Chondrocyte (in vitro differentiated cells): ENCODE data around the gene SCN9A. TPM values are rescaled to one million over a fixed set of nuclear protein-coding genes. Genes with fewer than 3 reads are reported as not detected.
"Not testable (repeated sequence)": the region's sequence is repeated elsewhere in the genome, so short reads cannot be mapped to it uniquely, and the experiment has no call there.

Experiments
- DNase-seq: peaks from one replicate; pipeline ENCODE4 v3.0.0; 2021; ENCODE audit warnings: mixed read lengths, low spot score
- H3K27ac Mint-ChIP-seq: one replicate; pipeline ENCODE4 v1.8.0; 2021; ENCODE audit warnings: mild to moderate bottlenecking, moderate library complexity, mixed read lengths; ENCODE audit not compliant: unreplicated experiment
- H3K27me3 Mint-ChIP-seq: 2 replicates; pipeline ENCODE4 v1.8.0; 2021; ENCODE audit warnings: low read depth, mixed read lengths
- H3K36me3 Mint-ChIP-seq: 2 replicates; pipeline ENCODE4 v1.8.0; 2021; ENCODE audit warnings: low read depth, mixed read lengths
- H3K4me1 Mint-ChIP-seq: 2 replicates; pipeline ENCODE4 v1.8.0; 2021; ENCODE audit warnings: low read depth, mild to moderate bottlenecking, mixed read lengths
- H3K4me3 Mint-ChIP-seq: one replicate; pipeline ENCODE4 v1.8.0; 2021; ENCODE audit warnings: mild to moderate bottlenecking, moderate library complexity, mixed read lengths; ENCODE audit not compliant: unreplicated experiment
- H3K9me3 Mint-ChIP-seq: 2 replicates; pipeline ENCODE4 v1.8.0; 2021; ENCODE audit warnings: low read depth, mixed read lengths
- CTCF ChIP-seq: fragments of 200-600 bp; sonication (generic); IDR thresholded peaks from 2 replicates; pipeline ENCODE4 v1.5.0; 2021; ENCODE audit warnings: antibody characterized with exemption, mild to moderate bottlenecking, moderate library complexity
- total RNA-seq: library from RNA; stranded (reverse); gene quantifications from 3 replicates; pipeline ENCODE4 v1.2.1, GENCODE V29; 2021

Gene SCN9A
- total RNA-seq, 1 donor from 2014 or later = 31.0 TPM

DNA sequence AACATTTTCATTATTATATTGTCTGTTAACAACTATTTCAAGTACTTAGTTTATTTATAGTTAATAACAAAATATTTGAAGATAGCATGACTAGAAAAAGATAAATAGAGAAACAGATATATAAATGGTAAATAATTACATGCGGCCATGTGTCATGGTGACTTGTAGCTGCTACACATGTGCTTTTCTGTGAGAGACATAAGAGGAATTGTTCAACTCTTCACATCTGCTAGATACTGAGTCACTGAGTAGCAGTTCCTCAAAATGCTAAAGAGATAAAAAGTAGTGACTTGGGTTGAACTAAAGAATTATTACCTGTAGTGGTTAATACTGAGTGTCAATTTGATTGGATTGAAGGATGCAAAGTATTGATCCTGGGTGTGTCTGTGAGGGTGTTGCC, 37.5 kb upstream of the SCN9A start:
- peaks cover 18% of the 10 kb centered on the region for H3K4me1 Mint-ChIP-seq
- H3K36me3 Mint-ChIP-seq = no peaks in the 10 kb centered on the region
- no peak overlapping the region for H3K27ac Mint-ChIP-seq
- no peak for TF ChIP-seq CTCF
- H3K27me3 Mint-ChIP-seq = no peaks in the 10 kb centered on the region
- no peak for DNase-seq
- no peak overlapping the region for H3K4me3 Mint-ChIP-seq
- no peaks in the 10 kb centered on the region for H3K9me3 Mint-ChIP-seq

GRCh38 chr2:166411473-166412230, 35.9 kb upstream of the SCN9A start:
- no peak for DNase-seq
- peaks cover 18% of the 10 kb centered on the region for H3K4me1 Mint-ChIP-seq
- no peaks in the 10 kb centered on the region for H3K9me3 Mint-ChIP-seq
- no peak overlapping the region for H3K4me3 Mint-ChIP-seq
- H3K27me3 Mint-ChIP-seq = no peaks in the 10 kb centered on the region
- no peak for TF ChIP-seq CTCF
- H3K27ac Mint-ChIP-seq = peak overlapping the region; percentile 89
- no peaks in the 10 kb centered on the region for H3K36me3 Mint-ChIP-seq

GRCh38 chr2:166410828-166411472, 35.2 kb upstream of the SCN9A start:
- Mint-ChIP-seq H3K4me1 (peaks cover 18% of the 10 kb centered on the region), H3K36me3 (no peaks in the 10 kb centered on the region), H3K4me3 (no peak overlapping the region), H3K27ac (peak overlapping the region; percentile 89), H3K27me3 (no peaks in the 10 kb centered on the region), H3K9me3 (no peaks in the 10 kb centered on the region)
- TF ChIP-seq CTCF = no peak
- no peak for DNase-seq

- H3K9me3 Mint-ChIP-seq, H3K27ac Mint-ChIP-seq, H3K36me3 Mint-ChIP-seq, H3K27me3 Mint-ChIP-seq, H3K4me3 Mint-ChIP-seq: not testable (repeated sequence)
- H3K4me1 Mint-ChIP-seq = peaks cover 21% of the 10 kb centered on the region
- DNase-seq = peak; percentile 28
Observed at GRCh38 chr2:166407746-166408145, 32.0 kb upstream of the SCN9A start.

GRCh38 chr2:166406374-166406773, 30.6 kb upstream of the SCN9A start:
- Mint-ChIP-seq H3K4me3 (no peak overlapping the region), H3K4me1 (peaks cover 12% of the 10 kb centered on the region), H3K9me3 (no peaks in the 10 kb centered on the region), H3K36me3 (no peaks in the 10 kb centered on the region), H3K27me3 (no peaks in the 10 kb centered on the region), H3K27ac (no peak overlapping the region)
- no peak for TF ChIP-seq CTCF
- DNase-seq = no peak
